Activated gamma-delta T cell treated with anti-CD3 and anti-CD28 coated beads, Interleukin-2, amount 50 U/mL, for 16 hours (primary cell): ENCODE measurements around the gene PHF24.
"Not testable (repeated sequence)": the region's sequence is repeated elsewhere in the genome, so short reads cannot be mapped to it uniquely, and the experiment has no call there.

Source experiments
- DNase-seq: peaks from one replicate; pipeline ENCODE4 v3.0.0-alpha.2; 2020; ENCODE audit warnings: low read depth

PHF24 gene

GRCh38 chr9:34957492-34958410 is at the start of gene PHF24:
TSS of gene PHF24 (plus strand) at chr9:34958285. CDS start at chr9:34971299, 13,014 bp downstream.
- peak; percentile 14 for DNase-seq

- DNase-seq = no peak
Measured at GRCh38 chr9:34927061-34927460, 31.0 kb upstream of the PHF24 start.

- no peak for DNase-seq
Measured at GRCh38 chr9:34928921-34929320, 29.2 kb upstream of the PHF24 start.

- DNase-seq = no peak
Measured at GRCh38 chr9:34929506-34930102, 28.5 kb upstream of the PHF24 start.

- not testable (repeated sequence) for DNase-seq
Measured at GRCh38 chr9:34939989-34940388, 18.1 kb upstream of the PHF24 start.

- DNase-seq = no peak
Measured at GRCh38 chr9:34948451-34948850, 9.6 kb upstream of the PHF24 start.

- DNase-seq = no peak
Measured at GRCh38 chr9:34954225-34954624, 3.9 kb upstream of the PHF24 start.

GRCh38 chr9:34956066-34956465 is 2.0 kb upstream of the PHF24 start:
- not testable (repeated sequence) for DNase-seq

- no peak for DNase-seq
Measured at GRCh38 chr9:34956648-34957047, 1.4 kb upstream of the PHF24 start.

- DNase-seq = no peak
Measured at GRCh38 chr9:34958411-34958982, 412 bp downstream of the PHF24 start.

GRCh38 chr9:34959461-34959860 is 1.4 kb downstream of the PHF24 start:
- DNase-seq = no peak

GRCh38 chr9:34961574-34962490 is 3.7 kb downstream of the PHF24 start:
- DNase-seq = no peak

GRCh38 chr9:34962546-34962945 is 4.5 kb downstream of the PHF24 start:
- no peak for DNase-seq

- no peak for DNase-seq
Measured at GRCh38 chr9:34963552-34963951, 5.5 kb downstream of the PHF24 start.

- DNase-seq = no peak
Measured at GRCh38 chr9:34964458-34964857, 6.4 kb downstream of the PHF24 start.

GRCh38 chr9:34971146-34971811 is 13.2 kb downstream of the PHF24 start:
- no peak for DNase-seq

- DNase-seq = no peak
Measured at GRCh38 chr9:34974664-34975063, 16.6 kb downstream of the PHF24 start.

GRCh38 chr9:34976441-34976840 is 18.4 kb downstream of the PHF24 start:
- DNase-seq = no peak

GRCh38 chr9:34976992-34977391 is 18.9 kb downstream of the PHF24 start:
- no peak for DNase-seq

GRCh38 chr9:34980181-34980761 is 22.2 kb downstream of the PHF24 start:
- no peak for DNase-seq

GRCh38 chr9:34982361-34982760 is 24.3 kb downstream of the PHF24 start:
- DNase-seq = no peak
